KMS-11 (cell line): ENCODE measurements around the gene MAGEL2.
A peak's percentile ranks its signal among the peaks of the same experiment; 100 is the strongest.

Experiments
- H2AFZ ChIP-seq: fragments of 200-600 bp; sonication (generic); 2 replicates; pipeline ENCODE4 v1.6.1; 2016; ENCODE audit warnings: antibody characterized with exemption, mixed run types, low read depth
- H3K27ac ChIP-seq: fragments of 200-600 bp; sonication (generic); 2 replicates; pipeline ENCODE4 v1.6.1; 2016; ENCODE audit warnings: mild to moderate bottlenecking, mixed run types
- H3K27me3 ChIP-seq: fragments of 200-600 bp; sonication (generic); 2 replicates; pipeline ENCODE4 v1.6.1; 2017; ENCODE audit warnings: mild to moderate bottlenecking, low read depth, mixed run types, moderate library complexity; ENCODE audit not compliant: insufficient read depth
- H3K36me3 ChIP-seq: fragments of 200-600 bp; sonication (generic); 2 replicates; pipeline ENCODE4 v1.6.1; 2017; ENCODE audit warnings: mild to moderate bottlenecking, mixed run types; ENCODE audit not compliant: insufficient read depth
- H3K4me1 ChIP-seq: fragments of 200-600 bp; sonication (generic); 2 replicates; pipeline ENCODE4 v1.6.1; 2016; ENCODE audit warnings: mild to moderate bottlenecking, low read depth, mixed run types; ENCODE audit not compliant: poor library complexity, severe bottlenecking
- H3K4me2 ChIP-seq: fragments of 200-600 bp; sonication (generic); 2 replicates; pipeline ENCODE4 v1.7.0; 2016; ENCODE audit warnings: mild to moderate bottlenecking, mixed run types
- H3K4me3 ChIP-seq: fragments of 200-600 bp; sonication (generic); IDR thresholded peaks from 2 replicates; pipeline ENCODE4 v1.6.1; 2017; ENCODE audit warnings: low read depth, low read length, mixed read lengths; ENCODE audit not compliant: insufficient read depth
- H3K79me2 ChIP-seq: fragments of 200-600 bp; sonication (generic); 2 replicates; pipeline ENCODE4 v1.6.1; 2016; ENCODE audit warnings: low read depth, mixed run types; ENCODE audit not compliant: insufficient read depth
- H3K9ac ChIP-seq: fragments of 200-600 bp; sonication (generic); 2 replicates; pipeline ENCODE4 v1.6.1; 2016; ENCODE audit warnings: mild to moderate bottlenecking, mixed run types
- H4K20me1 ChIP-seq: fragments of 200-600 bp; sonication (generic); 2 replicates; pipeline ENCODE4 v1.6.1; 2016; ENCODE audit warnings: mild to moderate bottlenecking, mixed run types; ENCODE audit not compliant: insufficient read depth
- CTCF ChIP-seq: fragments of 200-600 bp; sonication (generic); conservative IDR thresholded peaks from 2 replicates; pipeline ENCODE4 v1.6.1; 2017; ENCODE audit warnings: low read depth, mild to moderate bottlenecking, antibody characterized with exemption, low read length, moderate library complexity, mixed read lengths

Gene MAGEL2

GRCh38 chr15:23634181-23634580 is 13.5 kb downstream of the MAGEL2 start:
- no peaks in the 10 kb centered on the region for H3K36me3 ChIP-seq
- no peaks in the 10 kb centered on the region for H3K79me2 ChIP-seq
- no peaks in the 10 kb centered on the region for H3K27me3 ChIP-seq
- no peak overlapping the region for H3K9ac ChIP-seq
- H3K4me3 ChIP-seq = no peak overlapping the region
- no peak for TF ChIP-seq CTCF
- no peak overlapping the region for H2AFZ ChIP-seq
- no peak overlapping the region for H3K4me2 ChIP-seq
- no peak overlapping the region for H3K27ac ChIP-seq
- H3K4me1 ChIP-seq = no peaks in the 10 kb centered on the region
- no peaks in the 10 kb centered on the region for H4K20me1 ChIP-seq

- H3K4me3 ChIP-seq = no peak overlapping the region
- no peaks in the 10 kb centered on the region for H3K27me3 ChIP-seq
- H2AFZ ChIP-seq = no peak overlapping the region
- no peaks in the 10 kb centered on the region for H3K4me1 ChIP-seq
- H3K4me2 ChIP-seq = no peak overlapping the region
- H3K27ac ChIP-seq = no peak overlapping the region
- H3K36me3 ChIP-seq = no peaks in the 10 kb centered on the region
- peak; percentile 76 for TF ChIP-seq CTCF
- no peak overlapping the region for H3K9ac ChIP-seq
- H3K79me2 ChIP-seq = no peaks in the 10 kb centered on the region
- H4K20me1 ChIP-seq = no peaks in the 10 kb centered on the region
These were observed 18.3 kb downstream of the MAGEL2 start for GRCh38 chr15:23629234-23629805.

- H3K27ac ChIP-seq = no peak overlapping the region
- no peak for TF ChIP-seq CTCF
- H2AFZ ChIP-seq = no peak overlapping the region
- H3K36me3 ChIP-seq = no peaks in the 10 kb centered on the region
- H3K9ac ChIP-seq = no peak overlapping the region
- no peaks in the 10 kb centered on the region for H3K4me1 ChIP-seq
- no peaks in the 10 kb centered on the region for H3K79me2 ChIP-seq
- H3K27me3 ChIP-seq = no peaks in the 10 kb centered on the region
- H3K4me2 ChIP-seq = no peak overlapping the region
- no peaks in the 10 kb centered on the region for H4K20me1 ChIP-seq
- no peak overlapping the region for H3K4me3 ChIP-seq
These were observed 18.9 kb downstream of the MAGEL2 start for GRCh38 chr15:23628612-23629233.

GRCh38 chr15:23616536-23616935 is 31.1 kb downstream of the MAGEL2 start:
- H4K20me1 ChIP-seq = no peaks in the 10 kb centered on the region
- H3K79me2 ChIP-seq = no peaks in the 10 kb centered on the region
- no peak overlapping the region for H3K4me2 ChIP-seq
- H2AFZ ChIP-seq = no peak overlapping the region
- H3K4me1 ChIP-seq = no peaks in the 10 kb centered on the region
- H3K27me3 ChIP-seq = no peaks in the 10 kb centered on the region
- H3K9ac ChIP-seq = no peak overlapping the region
- H3K36me3 ChIP-seq = no peaks in the 10 kb centered on the region
- H3K4me3 ChIP-seq = no peak overlapping the region
- no peak for TF ChIP-seq CTCF
- H3K27ac ChIP-seq = no peak overlapping the region
